OCI-LY1 (cell line): ENCODE data around the gene DNAJC5G.
A peak's percentile ranks its signal among the peaks of the same experiment; 100 is the strongest.

ENCODE experiments used
- H2AFZ ChIP-seq: fragments of 200-600 bp; sonication (generic), shearing (Covaris generic); 2 replicates; pipeline ENCODE4 v1.6.0; 2014; ENCODE audit warnings: antibody characterized with exemption, mild to moderate bottlenecking, low read length
- H3F3A ChIP-seq: fragments of 200-600 bp; sonication (generic), shearing (Covaris generic); 2 replicates; pipeline ENCODE4 v1.6.0; 2014; ENCODE audit warnings: mild to moderate bottlenecking, antibody characterized with exemption, low read length, moderate library complexity; ENCODE audit not compliant: insufficient read depth
- H3K27ac ChIP-seq: fragments of 200-600 bp; sonication (generic); 2 replicates; pipeline ENCODE4 v1.5.1; 2014; ENCODE audit warnings: low read length, mixed run types, mild to moderate bottlenecking, low read depth; ENCODE audit not compliant: poor library complexity, severe bottlenecking
- H3K27me3 ChIP-seq: fragments of 200-600 bp; sonication (generic); 2 replicates; pipeline ENCODE4 v1.6.0; 2014; ENCODE audit warnings: antibody characterized with exemption, mild to moderate bottlenecking, low read length, moderate library complexity; ENCODE audit not compliant: insufficient read depth
- H3K36me3 ChIP-seq: fragments of 200-600 bp; sonication (generic); 2 replicates; pipeline ENCODE4 v1.6.1; 2014; ENCODE audit warnings: mild to moderate bottlenecking, antibody characterized with exemption, low read length, moderate library complexity, mixed read lengths; ENCODE audit not compliant: insufficient read depth
- H3K4me1 ChIP-seq: fragments of 200-600 bp; sonication (generic); 2 replicates; pipeline ENCODE4 v1.5.1; 2014; ENCODE audit warnings: mild to moderate bottlenecking, low read length, moderate library complexity; ENCODE audit not compliant: insufficient read depth, severe bottlenecking
- H3K4me2 ChIP-seq: fragments of 200-600 bp; sonication (generic), shearing (Covaris generic); 2 replicates; pipeline ENCODE4 v1.6.1; 2014; ENCODE audit warnings: low read length
- H3K4me3 ChIP-seq: fragments of 200-600 bp; sonication (generic); 2 replicates; pipeline ENCODE4 v1.5.1; 2014; ENCODE audit warnings: low read length, low read depth, mild to moderate bottlenecking, mixed read lengths; ENCODE audit not compliant: poor library complexity, severe bottlenecking
- H3K79me2 ChIP-seq: fragments of 200-600 bp; shearing (Covaris generic); 2 replicates; pipeline ENCODE4 v1.6.1; 2016; ENCODE audit warnings: mixed run types, low read length, mixed read lengths; ENCODE audit not compliant: insufficient read depth
- H3K9ac ChIP-seq: fragments of 200-600 bp; sonication (generic), shearing (Covaris generic); 2 replicates; pipeline ENCODE4 v1.6.1; 2014; ENCODE audit warnings: mild to moderate bottlenecking, low read length, mixed read lengths
- H3K9me2 ChIP-seq: fragments of 200-600 bp; sonication (generic), shearing (Covaris generic); 2 replicates; pipeline ENCODE4 v1.6.1; 2014; ENCODE audit warnings: low read depth, mild to moderate bottlenecking, low read length, mixed read lengths
- H3K9me3 ChIP-seq: fragments of 200-600 bp; shearing (Covaris generic); 2 replicates; pipeline ENCODE4 v1.6.1; 2014; ENCODE audit warnings: low read length, mixed read lengths
- H4K20me1 ChIP-seq: fragments of 200-600 bp; sonication (generic), shearing (Covaris generic); 2 replicates; pipeline ENCODE4 v1.6.0; 2016; ENCODE audit warnings: mild to moderate bottlenecking, low read length; ENCODE audit not compliant: insufficient read depth
- EZH2 ChIP-seq: fragments of 200-600 bp; sonication (generic), shearing (Covaris generic); IDR thresholded peaks from 2 replicates; pipeline ENCODE4 v1.8.0; 2017; ENCODE audit warnings: borderline replicate concordance, mixed run types, mild to moderate bottlenecking, antibody characterized with exemption, low read length, moderate library complexity, mixed read lengths
- TF ChIP-seq, protein P1 (sequence below): fragments of 200-600 bp; sonication (generic), shearing (Covaris generic); IDR thresholded peaks from 2 replicates; pipeline ENCODE4 v1.5.1; 2017; ENCODE audit warnings: mild to moderate bottlenecking, antibody characterized with exemption, low read length, moderate library complexity, mixed read lengths

DNAJC5G gene

DNA sequence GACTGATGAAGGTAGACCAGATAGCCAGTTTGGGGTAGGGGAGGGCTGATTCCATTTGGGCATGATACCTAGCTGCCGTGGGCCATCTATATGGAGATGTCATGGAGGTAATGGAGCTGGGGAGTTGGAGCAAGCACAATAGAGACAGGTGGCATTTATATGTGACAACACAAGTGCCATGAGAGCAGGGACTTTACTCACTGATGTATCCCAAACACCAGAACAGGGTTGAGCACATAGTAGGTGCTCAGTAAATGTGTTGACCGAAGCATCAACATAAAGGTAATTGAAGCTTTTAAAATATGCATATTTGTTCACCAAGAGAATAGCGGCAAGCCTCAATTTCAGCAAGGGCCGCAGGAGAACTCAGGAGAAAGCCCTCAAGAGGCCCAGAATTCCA lies 27.3 kb upstream of the DNAJC5G start:
- Histone ChIP-seq H4K20me1 (no peaks in the 10 kb centered on the region), H3K27ac (no peak overlapping the region), H3K4me2 (no peak overlapping the region), H3K9me2 (no peaks in the 10 kb centered on the region), H3F3A (no peaks in the 10 kb centered on the region; the same call in 1 of the 2 replicates), H3K4me3 (no peak overlapping the region), H3K79me2 (no peaks in the 10 kb centered on the region), H3K4me1 (peaks cover 10% of the 10 kb centered on the region), H2AFZ (no peak overlapping the region), H3K9me3 (no peaks in the 10 kb centered on the region), H3K27me3 (no peaks in the 10 kb centered on the region), H3K9ac (no peak overlapping the region), H3K36me3 (peaks cover 25% of the 10 kb centered on the region)
- TF ChIP-seq, protein P1, sequence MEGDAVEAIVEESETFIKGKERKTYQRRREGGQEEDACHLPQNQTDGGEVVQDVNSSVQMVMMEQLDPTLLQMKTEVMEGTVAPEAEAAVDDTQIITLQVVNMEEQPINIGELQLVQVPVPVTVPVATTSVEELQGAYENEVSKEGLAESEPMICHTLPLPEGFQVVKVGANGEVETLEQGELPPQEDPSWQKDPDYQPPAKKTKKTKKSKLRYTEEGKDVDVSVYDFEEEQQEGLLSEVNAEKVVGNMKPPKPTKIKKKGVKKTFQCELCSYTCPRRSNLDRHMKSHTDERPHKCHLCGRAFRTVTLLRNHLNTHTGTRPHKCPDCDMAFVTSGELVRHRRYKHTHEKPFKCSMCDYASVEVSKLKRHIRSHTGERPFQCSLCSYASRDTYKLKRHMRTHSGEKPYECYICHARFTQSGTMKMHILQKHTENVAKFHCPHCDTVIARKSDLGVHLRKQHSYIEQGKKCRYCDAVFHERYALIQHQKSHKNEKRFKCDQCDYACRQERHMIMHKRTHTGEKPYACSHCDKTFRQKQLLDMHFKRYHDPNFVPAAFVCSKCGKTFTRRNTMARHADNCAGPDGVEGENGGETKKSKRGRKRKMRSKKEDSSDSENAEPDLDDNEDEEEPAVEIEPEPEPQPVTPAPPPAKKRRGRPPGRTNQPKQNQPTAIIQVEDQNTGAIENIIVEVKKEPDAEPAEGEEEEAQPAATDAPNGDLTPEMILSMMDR: no peak
- TF ChIP-seq EZH2: no peak

GRCh38 chr2:27249159-27249890 lies 25.9 kb upstream of the DNAJC5G start:
- Histone ChIP-seq H3K27me3 (no peaks in the 10 kb centered on the region), H3K9me3 (no peaks in the 10 kb centered on the region), H3K4me1 (peaks cover 10% of the 10 kb centered on the region), H3K4me2 (no peak overlapping the region), H3K79me2 (no peaks in the 10 kb centered on the region), H4K20me1 (no peaks in the 10 kb centered on the region), H3F3A (no peaks in the 10 kb centered on the region; the same call in 1 of the 2 replicates), H2AFZ (no peak overlapping the region), H3K4me3 (no peak overlapping the region), H3K36me3 (peaks cover 10% of the 10 kb centered on the region), H3K9me2 (no peaks in the 10 kb centered on the region), H3K27ac (no peak overlapping the region), H3K9ac (no peak overlapping the region)
- no peak for TF ChIP-seq EZH2
- TF ChIP-seq, protein P1: no peak

DNA sequence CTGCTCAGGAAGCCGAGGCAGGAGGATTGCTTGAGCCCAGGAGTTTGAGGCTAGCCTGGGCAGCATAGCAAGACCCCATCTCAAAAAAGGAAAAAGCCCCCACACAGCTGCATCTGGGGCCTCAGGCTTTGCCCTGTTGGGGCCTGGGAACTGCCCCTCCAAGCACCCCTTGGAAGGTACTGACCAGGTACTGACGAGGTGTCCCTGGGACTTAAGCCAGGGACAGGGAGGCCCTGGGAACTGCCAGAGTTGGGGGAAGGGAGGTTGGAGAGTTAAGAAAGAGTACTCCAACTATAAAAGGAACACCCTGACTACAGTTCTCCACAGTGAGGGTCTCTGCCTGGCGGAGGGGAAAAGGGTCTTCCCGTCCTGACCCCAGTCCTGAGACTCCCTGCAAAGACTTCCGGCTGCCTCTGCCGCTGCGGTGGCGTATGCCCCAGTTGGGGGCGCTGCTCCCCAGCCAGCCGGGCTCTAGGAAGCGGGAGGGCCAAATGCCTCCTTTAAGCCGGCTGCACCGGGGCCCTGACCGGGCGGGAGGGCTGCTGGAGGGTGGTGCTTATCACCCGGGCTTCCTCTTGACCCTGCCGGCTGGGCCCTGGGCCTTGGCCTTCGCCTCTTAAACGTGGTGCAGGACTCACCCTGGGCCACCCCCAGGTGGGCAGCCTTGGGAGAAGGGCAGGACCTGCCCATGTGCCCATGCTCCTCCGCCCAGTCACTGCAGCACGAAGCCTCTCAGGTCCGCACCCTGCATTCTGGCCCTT lies 25.2 kb upstream of the DNAJC5G start:
- Histone ChIP-seq H3K4me2 (peak overlapping the region; percentile 37; the same call in 1 of the 2 replicates), H4K20me1 (no peaks in the 10 kb centered on the region), H3K4me1 (peaks cover 10% of the 10 kb centered on the region), H2AFZ (no peak overlapping the region), H3K4me3 (no peak overlapping the region), H3K79me2 (no peaks in the 10 kb centered on the region), H3K27me3 (no peaks in the 10 kb centered on the region), H3K9ac (no peak overlapping the region; the same call in 1 of the 2 replicates), H3K9me2 (no peaks in the 10 kb centered on the region), H3F3A (no peaks in the 10 kb centered on the region; the same call in 1 of the 2 replicates), H3K36me3 (peaks cover 3% of the 10 kb centered on the region), H3K27ac (no peak overlapping the region), H3K9me3 (no peaks in the 10 kb centered on the region)
- TF ChIP-seq, protein P1: peak; percentile 90
- TF ChIP-seq EZH2: no peak
